Erythroblast (primary cell): ENCODE data around the gene DEPDC5.
"Not testable (repeated sequence)": the region's sequence is repeated elsewhere in the genome, so short reads cannot be mapped to it uniquely, and the experiment has no call there.

Experiments
- GATA1 ChIP-seq: IDR thresholded peaks from 2 replicates; pipeline ENCODE4 v1.6.1; 2011; ENCODE audit warnings: low read depth, mild to moderate bottlenecking, control low read depth, low read length, moderate library complexity
- POLR2A ChIP-seq: IDR thresholded peaks from 2 replicates; pipeline ENCODE4 v1.6.1; 2011; ENCODE audit warnings: mild to moderate bottlenecking, low read length

DNA sequence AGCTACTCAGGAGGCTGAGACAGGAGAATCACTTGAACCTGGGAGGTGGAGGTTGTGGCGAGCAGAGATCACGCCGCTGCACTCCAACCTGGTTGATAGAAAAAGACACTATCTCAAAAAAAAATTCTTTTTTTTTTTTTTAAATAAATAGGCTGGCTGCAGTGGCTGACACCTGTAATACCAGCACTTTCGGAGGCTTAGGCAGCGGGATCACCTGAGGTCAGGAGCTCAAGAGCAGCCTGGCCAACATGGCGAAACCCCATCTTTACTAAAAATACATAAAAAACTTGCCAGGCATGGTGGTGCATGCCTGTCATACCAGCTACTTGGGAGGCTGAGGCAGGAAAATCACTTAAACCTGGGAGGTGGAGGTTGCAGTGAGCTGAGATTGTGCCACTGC is 47.0 kb downstream of the DEPDC5 start:
- not testable (repeated sequence) for TF ChIP-seq POLR2A, GATA1
